HG03439 (cell line): ENCODE measurements around the gene FANCI.

Source experiments
- ATAC-seq: cut with Tn5 transposase; IDR thresholded peaks from one replicate; pipeline ENCODE4 v1.9.1; 2021; ENCODE audit warnings: mild to moderate bottlenecking, moderate library complexity; ENCODE audit not compliant: unreplicated experiment

The FANCI gene

GRCh38 chr15:89243691-89244573 is at the start of gene FANCI:
TSS of gene FANCI (plus strand) at chr15:89243979. CDS start at chr15:89247648, 3,669 bp downstream.
- ATAC-seq: peak; percentile 91

- ATAC-seq: no peak
These were observed 49.2 kb upstream of the FANCI start for GRCh38 chr15:89194608-89195007.

- ATAC-seq: no peak
These were observed 47.9 kb upstream of the FANCI start for GRCh38 chr15:89195836-89196235.

GRCh38 chr15:89196241-89196640 is 47.5 kb upstream of the FANCI start:
- ATAC-seq: no peak

GRCh38 chr15:89196994-89197393 is 46.8 kb upstream of the FANCI start:
- ATAC-seq: no peak

- no peak for ATAC-seq
These were observed 46.2 kb upstream of the FANCI start for GRCh38 chr15:89197503-89197971.

GRCh38 chr15:89198196-89198595 is 45.6 kb upstream of the FANCI start:
- no peak for ATAC-seq

- ATAC-seq: no peak
These were observed 44.8 kb upstream of the FANCI start for GRCh38 chr15:89198934-89199333.

- no peak for ATAC-seq
These were observed 44.0 kb upstream of the FANCI start for GRCh38 chr15:89199746-89200145.

- ATAC-seq: no peak
These were observed 43.6 kb upstream of the FANCI start for GRCh38 chr15:89200182-89200581.

GRCh38 chr15:89201465-89202005 is 42.2 kb upstream of the FANCI start:
- ATAC-seq: no peak

- ATAC-seq: no peak
These were observed 40.0 kb upstream of the FANCI start for GRCh38 chr15:89203705-89204273.

- ATAC-seq: no peak
These were observed 37.7 kb upstream of the FANCI start for GRCh38 chr15:89205991-89206585.

- ATAC-seq: peak; percentile 67
These were observed 36.9 kb upstream of the FANCI start for GRCh38 chr15:89206908-89207331.

- no peak for ATAC-seq
These were observed 35.5 kb upstream of the FANCI start for GRCh38 chr15:89208256-89208655.

GRCh38 chr15:89209057-89209456 is 34.7 kb upstream of the FANCI start:
- ATAC-seq: no peak

GRCh38 chr15:89211678-89212170 is 32.1 kb upstream of the FANCI start:
- ATAC-seq: no peak

- no peak for ATAC-seq
These were observed 28.2 kb upstream of the FANCI start for GRCh38 chr15:89215627-89216026.

GRCh38 chr15:89217031-89217430 is 26.7 kb upstream of the FANCI start:
- ATAC-seq: no peak

GRCh38 chr15:89217686-89218376 is 25.9 kb upstream of the FANCI start:
- no peak for ATAC-seq

- ATAC-seq: no peak
These were observed 25.2 kb upstream of the FANCI start for GRCh38 chr15:89218531-89218930.
